Endothelial cell of umbilical vein (primary cell): ENCODE results near the gene PRR16. TPM values are rescaled to one million over a fixed set of nuclear protein-coding genes. Genes with fewer than 3 reads are reported as not detected.

Source experiments
- BruUV-seq: library from RNA; stranded (reverse); fragments of 400-500 nt; replicated peaks from 2 replicates; lab custom pipeline; 2021; lab: Mats Ljungman, UMichigan
- CTCF ChIA-PET: fragments of 300-600, 350-600 bp; sonication (Branson Sonifier 250); formaldehyde crosslinking; loops from one replicate; lab custom pipeline; 2021; ENCODE audit warnings: antibody characterized with exemption, inconsistent platforms; lab: Charles Lee
- POLR2A ChIA-PET: fragments of 300-600, 350-600 bp; sonication (Branson Sonifier 250); formaldehyde crosslinking; loops from one replicate; lab custom pipeline; 2021; ENCODE audit warnings: antibody characterized with exemption, inconsistent platforms; lab: Charles Lee
- DNase-seq: peaks from one replicate; pipeline ENCODE4 v3.0.0-alpha.2; 2011; ENCODE audit warnings: low read depth, low spot score
- FAIRE-seq: peaks from 2 replicates; lab custom pipeline; 2011; peaks lifted over from hg19 to GRCh38; lab: Jason Lieb, UNC
- H2AFZ ChIP-seq: 2 replicates; pipeline ENCODE4 v1.6.0; 2012; ENCODE audit warnings: low read depth, low read length, control low read depth, inconsistent platforms
- H3K27ac ChIP-seq: 2 replicates; pipeline ENCODE4 v1.5.1; 2011; ENCODE audit warnings: low read depth, mild to moderate bottlenecking, control low read depth, low read length, moderate library complexity; ENCODE audit not compliant: insufficient read depth
- H3K27me3 ChIP-seq, 2 experiments: 2 replicates each; pipeline versions ENCODE4 v1.6.0 to v1.6.1; 2011; ENCODE audit warnings: low read length in 2 of 2, mixed read lengths in 1 of 2; ENCODE audit not compliant: control insufficient read depth in 2 of 2, insufficient read depth in 2 of 2
- H3K36me3 ChIP-seq, 2 experiments: 2 replicates in 1 of 2; 3 replicates in 1 of 2; pipeline ENCODE4 v1.5.1; 2011; ENCODE audit warnings: low read length in 2 of 2, mild to moderate bottlenecking in 1 of 2, moderate library complexity in 1 of 2; ENCODE audit not compliant: control insufficient read depth in 2 of 2, insufficient read depth in 2 of 2; ENCODE audit errors: extremely low read depth in 1 of 2
- H3K4me1 ChIP-seq: 3 replicates; pipeline ENCODE4 v1.5.1; 2011; ENCODE audit warnings: mild to moderate bottlenecking, low read length; ENCODE audit not compliant: control insufficient read depth, insufficient read depth; ENCODE audit errors: extremely low read depth
- H3K4me2 ChIP-seq: 2 replicates; pipeline ENCODE4 v1.6.1; 2011; ENCODE audit warnings: low read length, control low read depth, mixed read lengths; ENCODE audit not compliant: insufficient read depth
- H3K4me3 ChIP-seq, 3 experiments: fragments of 200-600 bp in 1 of 3; sonication (generic), shearing (Covaris generic) in 1 of 3; replicated peaks in 1 of 3; 2 replicates each; pipeline ENCODE4 v1.5.1; 2011 to 2016; ENCODE audit warnings: control low read depth in 3 of 3, low read length in 3 of 3, mild to moderate bottlenecking in 2 of 3, inconsistent platforms in 1 of 3, low read depth in 1 of 3, moderate library complexity in 1 of 3; ENCODE audit not compliant: insufficient read depth in 1 of 3
- H3K79me2 ChIP-seq: 2 replicates; pipeline ENCODE4 v1.6.0; 2012; ENCODE audit warnings: low read length, inconsistent platforms; ENCODE audit not compliant: control insufficient read depth, insufficient read depth
- H3K9ac ChIP-seq: replicated peaks from 2 replicates; pipeline ENCODE3; 2011; ENCODE audit warnings: low read length, control low read depth; ENCODE audit not compliant: insufficient read depth; ENCODE audit errors: extremely low read depth
- H3K9me1 ChIP-seq: replicated peaks from 3 replicates; pipeline ENCODE4 v1.6.0; 2011; ENCODE audit warnings: mild to moderate bottlenecking, low read length; ENCODE audit not compliant: control insufficient read depth, insufficient read depth; ENCODE audit errors: extremely low read depth
- H3K9me3 ChIP-seq: replicated peaks from 2 replicates; pipeline ENCODE4 v1.5.1; 2012; ENCODE audit warnings: low read length, inconsistent platforms; ENCODE audit not compliant: control insufficient read depth, insufficient read depth
- H4K20me1 ChIP-seq: replicated peaks from 2 replicates; pipeline ENCODE3; 2011; ENCODE audit warnings: mild to moderate bottlenecking, low read length; ENCODE audit not compliant: control insufficient read depth, insufficient read depth; ENCODE audit errors: extremely low read depth
- EZH2 ChIP-seq: IDR thresholded peaks from 2 replicates; pipeline ENCODE4 v1.6.1; 2012; ENCODE audit warnings: borderline replicate concordance, low read depth, mild to moderate bottlenecking, moderate library complexity, low read length, inconsistent platforms; ENCODE audit not compliant: severe bottlenecking
- FOS ChIP-seq: IDR thresholded peaks from 2 replicates; pipeline ENCODE4 v1.6.1; 2011; ENCODE audit warnings: mild to moderate bottlenecking, low read length, moderate library complexity, borderline replicate concordance; ENCODE audit not compliant: insufficient read depth
- GATA2 ChIP-seq: IDR thresholded peaks from 2 replicates; pipeline ENCODE4 v1.7.0; 2011; ENCODE audit warnings: low read depth, mild to moderate bottlenecking, moderate library complexity, mixed read lengths, low read length; ENCODE audit not compliant: insufficient read length, insufficient read depth
- JUN ChIP-seq: IDR thresholded peaks from 2 replicates; pipeline ENCODE4 v1.6.1; 2011; ENCODE audit warnings: borderline replicate concordance, low read depth; ENCODE audit not compliant: insufficient read length, insufficient read depth
- MYC ChIP-seq: IDR thresholded peaks from one replicate; pipeline ENCODE4 v1.6.1; 2011; ENCODE audit warnings: mild to moderate bottlenecking, low read depth, low read length
- POLR2A ChIP-seq: IDR thresholded peaks from 2 replicates; pipeline ENCODE4 v1.6.1; 2012; ENCODE audit warnings: low read depth, mild to moderate bottlenecking, control low read depth, low read length
- POLR2AphosphoS5 ChIP-seq: IDR thresholded peaks from 2 replicates; pipeline ENCODE4 v1.6.1; 2012; ENCODE audit warnings: low read depth, mild to moderate bottlenecking, control low read depth, low read length, moderate library complexity; ENCODE audit not compliant: insufficient read depth
- dilution Hi-C: fragments of 300-500 bp; cut with MboI; formaldehyde crosslinking; loops from one replicate; pipeline ENCODE4 v1.15.0; 2019; ENCODE audit warnings: low sequenced_read_pairs; ENCODE audit not compliant: extremely low pct_ligation_motif_present
- intact Hi-C: fragments of 100-400 bp; cut with micrococcal nuclease; formaldehyde crosslinking; loops from one replicate; pipeline ENCODE4 v1.10.0; 2022
- polyA plus RNA-seq, 4 experiments: library from polyadenylated mRNA; depleted of rRNA in 3 of 4; stranded (reverse) in 3 of 4; unstranded in 1 of 4; fragments of >200 nt; gene quantifications; 2 replicates each; pipeline versions ENCODE4 v1.2.1 to v1.2.3, GENCODE V29; 2011 to 2012; ENCODE audit warnings: missing spikeins in 1 of 4
- total RNA-seq: library from RNA; stranded (reverse); gene quantifications from 2 replicates; pipeline ENCODE4 v1.2.3, GENCODE V29; 2021
- TF ChIP-seq, protein P1 (sequence below): IDR thresholded peaks from 2 replicates; pipeline ENCODE4 v1.6.1; 2011; ENCODE audit not compliant: insufficient read depth, insufficient read length
- TF ChIP-seq, protein P2 (sequence below), 2 donors: IDR thresholded peaks; 1 replicate in 1 of 2; 2 replicates in 1 of 2; pipeline ENCODE4 v1.5.1; 2011; ENCODE audit warnings: low read length in 2 of 2, mild to moderate bottlenecking in 2 of 2, moderate library complexity in 2 of 2, control low read depth in 1 of 2, inconsistent platforms in 1 of 2, low read depth in 1 of 2; ENCODE audit not compliant: insufficient read depth in 1 of 2; ENCODE audit errors: extremely low read depth in 1 of 2

Gene PRR16
- total and polyA plus RNA-seq, 2 donors (not counting 3 experiments of a cell fraction or from before 2014, with no cell fraction given): 0.91 to 1.2 TPM

DNA sequence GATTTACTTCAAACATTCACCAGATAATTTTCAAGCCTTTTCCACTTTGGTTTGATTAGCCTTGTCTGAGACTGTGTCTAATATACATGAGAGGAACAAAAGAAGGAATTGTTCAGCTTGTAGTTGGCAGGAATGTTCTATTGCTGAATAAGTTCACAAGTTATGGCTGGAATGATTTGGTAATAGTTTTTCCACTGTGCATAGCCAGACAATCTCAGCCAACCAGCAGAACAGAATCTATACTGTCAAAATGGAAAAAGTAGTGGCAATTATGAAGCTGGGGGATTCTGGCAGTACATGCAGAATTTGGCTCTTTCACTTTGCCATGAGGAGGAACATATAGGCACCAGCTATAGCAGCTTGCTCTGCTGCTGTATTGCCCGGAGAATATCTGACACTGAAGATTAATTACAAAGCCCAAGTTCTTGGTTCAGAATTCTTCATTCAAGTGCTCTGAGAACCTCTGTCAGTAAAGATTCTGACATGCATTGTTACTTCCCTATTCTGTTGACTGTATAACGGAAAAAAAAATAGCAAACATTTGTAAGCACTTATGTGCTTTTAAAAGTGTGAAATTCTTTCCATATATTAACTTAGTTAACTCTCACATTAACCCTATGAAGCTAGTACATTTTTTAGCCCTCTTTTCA lies 150.6 kb downstream of the PRR16 start:
- H3K9me3 ChIP-seq: no peaks in the 10 kb centered on the region
- no TSS peak for BruUV-seq
- ChIA-PET POLR2A (interaction anchor here (0.6 kb wide), 1 partner anchor 1585 kb away, joined by 3 read pairs; no protein-coding TSS in a partner anchor), CTCF (interaction anchor here (0.7 kb wide), 1 partner anchor 41 kb away, joined by 3 read pairs; no protein-coding TSS in a partner anchor)
- H3K79me2 ChIP-seq: no peaks in the 10 kb centered on the region
- no peak overlapping the region for H3K4me3 ChIP-seq
- no peaks in the 10 kb centered on the region for H3K4me1 ChIP-seq
- H4K20me1 ChIP-seq: no peaks in the 10 kb centered on the region
- H3K9ac ChIP-seq: no peak overlapping the region
- H3K4me2 ChIP-seq: no peak overlapping the region
- TF ChIP-seq POLR2A (no peak), EZH2 (no peak), GATA2 (no peak), POLR2AphosphoS5 (no peak), JUN (no peak), MYC (no peak), FOS (no peak)
- TF ChIP-seq, protein P1, sequence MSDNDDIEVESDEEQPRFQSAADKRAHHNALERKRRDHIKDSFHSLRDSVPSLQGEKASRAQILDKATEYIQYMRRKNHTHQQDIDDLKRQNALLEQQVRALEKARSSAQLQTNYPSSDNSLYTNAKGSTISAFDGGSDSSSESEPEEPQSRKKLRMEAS: no peak
- TF ChIP-seq, protein P2, sequence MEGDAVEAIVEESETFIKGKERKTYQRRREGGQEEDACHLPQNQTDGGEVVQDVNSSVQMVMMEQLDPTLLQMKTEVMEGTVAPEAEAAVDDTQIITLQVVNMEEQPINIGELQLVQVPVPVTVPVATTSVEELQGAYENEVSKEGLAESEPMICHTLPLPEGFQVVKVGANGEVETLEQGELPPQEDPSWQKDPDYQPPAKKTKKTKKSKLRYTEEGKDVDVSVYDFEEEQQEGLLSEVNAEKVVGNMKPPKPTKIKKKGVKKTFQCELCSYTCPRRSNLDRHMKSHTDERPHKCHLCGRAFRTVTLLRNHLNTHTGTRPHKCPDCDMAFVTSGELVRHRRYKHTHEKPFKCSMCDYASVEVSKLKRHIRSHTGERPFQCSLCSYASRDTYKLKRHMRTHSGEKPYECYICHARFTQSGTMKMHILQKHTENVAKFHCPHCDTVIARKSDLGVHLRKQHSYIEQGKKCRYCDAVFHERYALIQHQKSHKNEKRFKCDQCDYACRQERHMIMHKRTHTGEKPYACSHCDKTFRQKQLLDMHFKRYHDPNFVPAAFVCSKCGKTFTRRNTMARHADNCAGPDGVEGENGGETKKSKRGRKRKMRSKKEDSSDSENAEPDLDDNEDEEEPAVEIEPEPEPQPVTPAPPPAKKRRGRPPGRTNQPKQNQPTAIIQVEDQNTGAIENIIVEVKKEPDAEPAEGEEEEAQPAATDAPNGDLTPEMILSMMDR (IDR thresholded peaks at IDR 0.05; ENCODE audit: extremely low read depth in 1 of 2, insufficient read depth in 1 of 2, low read depth in 1 of 2, low read length in 2 of 2): no peak
- no peaks in the 10 kb centered on the region for H3K9me1 ChIP-seq
- H3K27ac ChIP-seq: no peak overlapping the region
- dilution Hi-C loops (no loop called here), intact Hi-C loops (no loop called here)
- no peaks in the 10 kb centered on the region for H3K36me3 ChIP-seq
- FAIRE-seq: no peak
- H2AFZ ChIP-seq: no peak overlapping the region
- no peak for DNase-seq
- H3K27me3 ChIP-seq: no peaks in the 10 kb centered on the region
